HL-60 (cell line): ENCODE measurements around the gene BDH2.

Source experiments
- DNase-seq, 2 experiments: peaks; one replicate each; pipeline ENCODE4 v3.0.0-alpha.2; 2010 to 2020; ENCODE audit warnings: low read depth in 1 of 2, low spot score in 1 of 2
- H3K27ac ChIP-seq: fragments of 250-450 bp; sonication (Bioruptor Pico); replicated peaks from 2 replicates; pipeline ENCODE4 v1.5.1; 2020; ENCODE audit warnings: mild to moderate bottlenecking, moderate library complexity
- H3K27me3 ChIP-seq: fragments of 250-450 bp; sonication (Bioruptor Pico); 2 replicates; pipeline ENCODE4 v1.5.1; 2021; ENCODE audit warnings: mild to moderate bottlenecking, moderate library complexity; ENCODE audit not compliant: insufficient read depth, poor library complexity, severe bottlenecking
- H3K4me3 ChIP-seq: replicated peaks from 2 replicates; pipeline ENCODE4 v1.5.1; 2011; ENCODE audit warnings: mild to moderate bottlenecking, control low read depth, low read length; ENCODE audit not compliant: insufficient read depth
- GABPA ChIP-seq: IDR thresholded peaks from 2 replicates; pipeline ENCODE4 v1.6.1; 2012; ENCODE audit warnings: low read depth
- POLR2AphosphoS5 ChIP-seq: IDR thresholded peaks from 2 replicates; pipeline ENCODE4 v1.6.1; 2012; ENCODE audit warnings: low read depth
- SPI1 ChIP-seq: IDR thresholded peaks from 2 replicates; pipeline ENCODE4 v1.6.1; 2012; ENCODE audit warnings: low read depth, mild to moderate bottlenecking, borderline replicate concordance
- TF ChIP-seq, protein P1 (sequence below): IDR thresholded peaks from 2 replicates; pipeline ENCODE4 v1.6.1; 2012; ENCODE audit warnings: low read depth; ENCODE audit not compliant: insufficient replicate concordance
- TF ChIP-seq, protein P2 (sequence below): IDR thresholded peaks from one replicate; pipeline ENCODE4 v1.5.1; 2011; ENCODE audit warnings: low read length, control low read depth, inconsistent platforms; ENCODE audit not compliant: insufficient read depth

The BDH2 gene

DNA sequence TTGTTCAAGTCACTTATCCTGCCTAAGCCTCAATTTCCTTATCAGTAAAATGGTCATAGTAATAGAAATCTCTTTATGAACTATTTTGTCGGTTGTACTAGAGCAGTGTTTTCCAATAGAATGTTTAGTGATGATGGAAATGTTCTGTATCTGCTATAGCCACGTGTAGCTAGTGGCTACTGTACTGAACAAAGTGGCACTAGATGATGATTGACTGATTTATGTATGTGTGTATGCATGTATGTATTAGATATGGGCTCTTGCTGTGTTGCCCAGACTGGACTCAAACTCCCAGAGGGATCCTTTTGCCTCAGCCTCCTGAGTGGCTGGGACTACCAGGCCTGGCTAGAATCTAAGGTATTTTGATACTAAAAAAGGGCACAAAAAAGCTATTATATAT, 55.5 kb downstream of the BDH2 start:
- H3K4me3 ChIP-seq: no peak overlapping the region
- no peak for DNase-seq
- H3K27me3 ChIP-seq: no peaks in the 10 kb centered on the region
- no peak overlapping the region for H3K27ac ChIP-seq
- TF ChIP-seq, protein P1, sequence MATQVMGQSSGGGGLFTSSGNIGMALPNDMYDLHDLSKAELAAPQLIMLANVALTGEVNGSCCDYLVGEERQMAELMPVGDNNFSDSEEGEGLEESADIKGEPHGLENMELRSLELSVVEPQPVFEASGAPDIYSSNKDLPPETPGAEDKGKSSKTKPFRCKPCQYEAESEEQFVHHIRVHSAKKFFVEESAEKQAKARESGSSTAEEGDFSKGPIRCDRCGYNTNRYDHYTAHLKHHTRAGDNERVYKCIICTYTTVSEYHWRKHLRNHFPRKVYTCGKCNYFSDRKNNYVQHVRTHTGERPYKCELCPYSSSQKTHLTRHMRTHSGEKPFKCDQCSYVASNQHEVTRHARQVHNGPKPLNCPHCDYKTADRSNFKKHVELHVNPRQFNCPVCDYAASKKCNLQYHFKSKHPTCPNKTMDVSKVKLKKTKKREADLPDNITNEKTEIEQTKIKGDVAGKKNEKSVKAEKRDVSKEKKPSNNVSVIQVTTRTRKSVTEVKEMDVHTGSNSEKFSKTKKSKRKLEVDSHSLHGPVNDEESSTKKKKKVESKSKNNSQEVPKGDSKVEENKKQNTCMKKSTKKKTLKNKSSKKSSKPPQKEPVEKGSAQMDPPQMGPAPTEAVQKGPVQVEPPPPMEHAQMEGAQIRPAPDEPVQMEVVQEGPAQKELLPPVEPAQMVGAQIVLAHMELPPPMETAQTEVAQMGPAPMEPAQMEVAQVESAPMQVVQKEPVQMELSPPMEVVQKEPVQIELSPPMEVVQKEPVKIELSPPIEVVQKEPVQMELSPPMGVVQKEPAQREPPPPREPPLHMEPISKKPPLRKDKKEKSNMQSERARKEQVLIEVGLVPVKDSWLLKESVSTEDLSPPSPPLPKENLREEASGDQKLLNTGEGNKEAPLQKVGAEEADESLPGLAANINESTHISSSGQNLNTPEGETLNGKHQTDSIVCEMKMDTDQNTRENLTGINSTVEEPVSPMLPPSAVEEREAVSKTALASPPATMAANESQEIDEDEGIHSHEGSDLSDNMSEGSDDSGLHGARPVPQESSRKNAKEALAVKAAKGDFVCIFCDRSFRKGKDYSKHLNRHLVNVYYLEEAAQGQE: no peak
- no peak for TF ChIP-seq GABPA
- TF ChIP-seq, protein P2, sequence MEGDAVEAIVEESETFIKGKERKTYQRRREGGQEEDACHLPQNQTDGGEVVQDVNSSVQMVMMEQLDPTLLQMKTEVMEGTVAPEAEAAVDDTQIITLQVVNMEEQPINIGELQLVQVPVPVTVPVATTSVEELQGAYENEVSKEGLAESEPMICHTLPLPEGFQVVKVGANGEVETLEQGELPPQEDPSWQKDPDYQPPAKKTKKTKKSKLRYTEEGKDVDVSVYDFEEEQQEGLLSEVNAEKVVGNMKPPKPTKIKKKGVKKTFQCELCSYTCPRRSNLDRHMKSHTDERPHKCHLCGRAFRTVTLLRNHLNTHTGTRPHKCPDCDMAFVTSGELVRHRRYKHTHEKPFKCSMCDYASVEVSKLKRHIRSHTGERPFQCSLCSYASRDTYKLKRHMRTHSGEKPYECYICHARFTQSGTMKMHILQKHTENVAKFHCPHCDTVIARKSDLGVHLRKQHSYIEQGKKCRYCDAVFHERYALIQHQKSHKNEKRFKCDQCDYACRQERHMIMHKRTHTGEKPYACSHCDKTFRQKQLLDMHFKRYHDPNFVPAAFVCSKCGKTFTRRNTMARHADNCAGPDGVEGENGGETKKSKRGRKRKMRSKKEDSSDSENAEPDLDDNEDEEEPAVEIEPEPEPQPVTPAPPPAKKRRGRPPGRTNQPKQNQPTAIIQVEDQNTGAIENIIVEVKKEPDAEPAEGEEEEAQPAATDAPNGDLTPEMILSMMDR: no peak
- no peak for TF ChIP-seq POLR2AphosphoS5
- TF ChIP-seq SPI1: no peak

DNA sequence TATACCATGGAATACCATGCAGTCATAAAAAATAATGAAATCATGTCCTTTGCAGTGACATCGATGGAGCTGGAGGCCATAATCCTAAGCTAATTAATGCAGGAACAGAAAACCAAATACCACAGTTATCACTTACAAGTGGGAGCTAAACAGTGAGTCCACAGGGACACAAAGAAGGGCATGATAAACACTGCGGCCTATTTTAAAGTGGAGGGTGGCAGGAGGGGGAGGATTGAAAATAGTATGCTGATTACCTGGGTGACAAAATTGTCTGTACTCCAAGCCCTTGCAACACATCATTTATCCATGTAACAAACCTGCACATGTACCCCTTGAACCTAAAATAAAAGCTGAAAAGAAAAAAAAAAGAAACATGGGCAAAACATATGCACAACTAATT, 63.5 kb downstream of the BDH2 start:
- TF ChIP-seq, protein P1: no peak
- TF ChIP-seq GABPA: no peak
- TF ChIP-seq, protein P2: no peak
- TF ChIP-seq POLR2AphosphoS5: no peak
- TF ChIP-seq SPI1: no peak
- Histone ChIP-seq H3K27ac (no peak overlapping the region), H3K4me3 (no peak overlapping the region), H3K27me3 (no peaks in the 10 kb centered on the region)
- no peak for DNase-seq

DNA sequence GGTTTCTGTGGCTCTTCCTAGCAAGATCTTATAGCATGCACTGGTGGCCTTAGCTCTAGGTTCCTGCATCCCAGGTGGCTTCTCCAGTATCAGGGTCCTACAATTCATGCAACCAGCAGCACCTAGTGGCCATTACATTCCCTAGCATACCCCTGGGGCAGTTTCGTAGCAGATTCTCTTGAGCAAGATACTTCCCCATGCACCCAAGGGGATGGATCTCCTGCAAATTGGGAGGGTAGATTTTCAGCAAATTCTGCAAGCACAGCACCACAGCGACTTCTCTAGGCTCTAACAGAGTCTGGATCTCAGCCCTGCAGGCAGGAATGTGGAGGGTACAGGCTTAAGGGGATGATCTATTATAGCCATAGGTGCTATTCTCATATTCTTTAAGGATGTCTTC, 67.1 kb downstream of the BDH2 start:
- TF ChIP-seq POLR2AphosphoS5: no peak
- TF ChIP-seq, protein P2: peak; percentile 63
- TF ChIP-seq, protein P1: no peak
- no peak for TF ChIP-seq GABPA
- no peak for TF ChIP-seq SPI1
- Histone ChIP-seq H3K27me3 (no peaks in the 10 kb centered on the region), H3K27ac (no peak overlapping the region), H3K4me3 (no peak overlapping the region)
- peak; percentile 25 to 62 for DNase-seq
